DMS 273 treated with DMSO at 0.1 percent for 48 hours (cell line): Measurements from ENCODE around the gene POGK.

ENCODE experiments used
- DNase-seq: peaks from one replicate; lab custom pipeline; 2025; lab: John Stamatoyannopoulos, UW

Gene POGK

DNA sequence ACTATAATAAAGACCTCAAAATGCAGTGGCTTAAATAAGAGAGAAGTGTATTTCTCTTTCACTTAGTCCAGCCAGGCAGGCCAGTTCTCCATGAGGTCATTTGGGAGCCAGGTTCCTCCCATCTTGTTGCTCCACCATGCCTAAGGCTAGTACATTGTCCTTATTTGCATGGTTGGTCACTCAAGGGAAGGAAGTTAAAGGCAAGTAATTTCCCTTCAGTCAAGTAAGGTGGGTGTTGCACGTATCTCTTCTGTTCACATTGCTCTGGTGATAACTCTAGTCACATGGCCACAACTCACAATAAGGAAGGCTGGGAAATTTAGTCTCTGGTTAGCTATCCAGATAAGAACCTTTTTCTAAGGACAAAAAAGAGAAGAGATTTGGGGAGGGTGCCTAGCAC lies 64.0 kb downstream of the POGK start:
- no peak for DNase-seq

- no peak for DNase-seq
These were observed 65.9 kb downstream of the POGK start for GRCh38 chr1:166905136-166905535.

GRCh38 chr1:166905900-166906299 lies 66.6 kb downstream of the POGK start:
- no peak for DNase-seq
